Bladder microvascular endothelial cell (primary cell): ENCODE data around the gene OR52N1. TPM values are rescaled to one million over a fixed set of nuclear protein-coding genes. Genes with fewer than 3 reads are reported as not detected.

Experiments
- total RNA-seq: library from RNA; depleted of rRNA; stranded (reverse); fragments of >200 nt; gene quantifications from 2 replicates; pipeline ENCODE4 v1.2.3, GENCODE V29; 2014

OR52N1 gene
- not detected in 2 replicates for total RNA-seq

DNA sequence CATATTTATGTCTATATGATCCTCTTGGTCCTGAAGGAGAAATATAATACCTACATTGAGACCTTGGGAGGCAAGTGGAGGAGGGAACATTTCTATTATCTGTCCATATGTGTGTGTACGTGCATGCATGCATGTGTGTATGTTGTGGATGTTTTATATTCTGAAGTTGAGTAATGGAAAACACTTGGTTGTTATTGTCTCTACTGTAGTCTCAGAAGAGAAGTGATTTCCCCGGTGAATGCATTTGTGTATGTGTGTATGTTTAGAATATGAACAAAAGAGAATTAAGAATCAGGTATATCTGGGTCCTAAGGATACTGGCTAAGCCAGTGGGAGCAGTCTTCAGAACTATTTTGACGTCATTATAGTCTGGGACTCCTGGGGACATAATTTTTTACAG lies at the start of gene OR52N1:
Gene OR52N1 (minus strand): TSS at position 101 of the 400 bp plus-strand sequence. CDS start 2,449 bp downstream, outside the sequence.

DNA sequence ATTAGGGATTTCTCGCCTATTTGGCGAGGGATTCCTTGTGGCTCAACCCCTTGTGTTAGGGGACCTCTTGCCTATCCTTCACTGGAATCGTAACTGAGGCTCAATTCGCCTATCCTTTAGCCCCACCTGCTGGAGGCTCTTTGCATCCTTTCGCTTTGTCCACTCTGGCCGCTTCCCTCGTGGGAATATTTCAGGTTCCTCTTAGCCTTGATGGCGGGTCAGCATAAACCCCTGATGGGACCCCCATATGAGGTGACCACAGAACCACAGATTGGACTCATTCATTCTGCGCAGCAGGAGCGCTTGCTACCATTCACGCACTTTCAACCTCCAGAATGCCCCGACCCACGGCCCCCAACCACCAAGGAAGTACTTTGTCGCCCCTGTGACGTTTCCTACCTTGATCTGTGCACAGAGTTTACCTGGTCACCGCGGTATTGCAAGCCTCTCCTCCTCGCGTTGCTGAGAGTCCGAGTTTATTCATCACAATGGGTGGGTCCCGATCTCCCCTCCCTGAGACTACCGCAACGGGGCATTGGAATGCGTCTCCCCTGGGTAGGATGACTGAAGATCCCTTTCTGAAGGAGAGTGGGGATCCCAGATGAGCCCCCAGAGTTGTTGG lies 17.5 kb upstream of the OR52N1 start, which contains the start of gene OR52N2:
Gene OR52N2 (plus strand): TSS at position 425 of the 622 bp plus-strand sequence. CDS start 11,412 bp downstream, outside the sequence.

DNA sequence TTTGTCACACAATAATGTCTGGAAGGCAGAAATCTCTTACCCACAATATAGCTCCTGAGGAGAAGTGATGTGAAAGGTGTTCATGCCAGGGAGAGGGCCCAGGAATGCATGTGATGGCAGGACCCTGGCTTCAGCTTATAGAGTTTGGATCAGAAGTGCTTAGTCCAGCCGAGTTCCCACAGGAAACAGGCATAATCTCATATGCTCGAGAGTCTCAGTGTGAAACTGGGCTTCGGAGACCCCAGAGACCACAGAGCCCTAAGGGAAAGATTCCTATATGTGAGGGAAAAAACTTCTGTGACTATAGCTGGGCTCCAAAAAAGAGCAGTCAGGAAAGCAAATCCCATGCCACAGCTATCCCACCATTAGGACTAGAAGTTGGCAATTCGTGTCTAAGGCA lies 7.8 kb downstream of the OR52N1 start, which contains the start of gene OR52N5:
Gene OR52N5 (minus strand): TSS at position 101 of the 400 bp plus-strand sequence. CDS start 4,721 bp downstream, outside the sequence.

DNA sequence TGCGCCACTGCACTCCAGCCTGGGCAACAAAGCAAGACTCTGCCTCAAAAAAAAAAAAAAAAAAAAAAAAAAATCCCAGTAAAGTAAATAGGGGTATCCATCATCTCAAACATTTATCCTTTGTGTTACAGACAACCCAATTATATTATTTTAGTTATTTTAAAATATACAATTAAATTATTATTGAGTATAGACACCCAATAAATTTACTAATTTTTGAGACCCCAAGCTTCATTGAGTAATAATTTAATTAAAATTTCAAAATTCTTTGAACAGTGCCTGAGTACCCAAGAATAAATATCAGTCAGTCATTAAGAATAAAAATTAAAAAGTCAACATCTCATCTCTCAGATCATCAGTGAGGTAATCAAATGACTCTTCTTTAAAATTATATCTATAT lies 37.1 kb downstream of the OR52N1 start, which contains the start of gene OR52N4:
Gene OR52N4 (plus strand): TSS at position 301 of the 400 bp plus-strand sequence. CDS start 498 bp downstream, outside the sequence.

Other genes starting within 250 kb of the OR52N1 start
- gene OR52H1, start 242.7 kb downstream of the OR52N1 start, total RNA-seq = 0.38 TPM in 1 of 2 replicates, not detected in the other
- not detected in 2 replicates for gene OR52B6, start 210.4 kb downstream of the OR52N1 start, total RNA-seq
- gene TRIM6, start 194.6 kb downstream of the OR52N1 start, total RNA-seq = 1.3 and 2.1 TPM in 2 replicates
- gene TRIM34, start 166.3 kb downstream of the OR52N1 start, total RNA-seq = 10.0 and 14.7 TPM in 2 replicates
- gene TRIM5, start 106.2 kb downstream of the OR52N1 start, total RNA-seq = 48.6 and 116 TPM in 2 replicates
- gene TRIM22, start 101.5 kb downstream of the OR52N1 start, total RNA-seq = 96.0 and 226 TPM in 2 replicates
- not detected in 2 replicates for gene OR56B1, start 54.8 kb downstream of the OR52N1 start, total RNA-seq
- not detected in 2 replicates for gene OR52N4, start 37.0 kb downstream of the OR52N1 start, total RNA-seq
- not detected in 2 replicates for gene OR52N5, start 7.9 kb downstream of the OR52N1 start, total RNA-seq
- gene OR52N2, start 17.7 kb upstream of the OR52N1 start, total RNA-seq = not detected in 2 replicates
- gene OR52E6, start 50.6 kb upstream of the OR52N1 start, total RNA-seq = not detected in 2 replicates
- not detected in 2 replicates for gene OR52E8, start 66.4 kb upstream of the OR52N1 start, total RNA-seq
- not detected in 2 replicates for gene OR52E4, start 89.4 kb upstream of the OR52N1 start, total RNA-seq
- not detected in 2 replicates for gene OR52E5, start 101.9 kb upstream of the OR52N1 start, total RNA-seq
- not detected in 2 replicates for gene OR56A3, start 151.0 kb upstream of the OR52N1 start, total RNA-seq
- not detected in 2 replicates for gene OR56A5, start 177.2 kb upstream of the OR52N1 start, total RNA-seq
- gene OR52L1, start 195.7 kb upstream of the OR52N1 start, total RNA-seq = not detected in 2 replicates
- gene OR56A4, start 215.7 kb upstream of the OR52N1 start, total RNA-seq = not detected in 2 replicates
- not detected in 2 replicates for gene OR56A1, start 239.5 kb upstream of the OR52N1 start, total RNA-seq